ENCODE data around the gene BRINP3. TPM values are rescaled to one million over a fixed set of nuclear protein-coding genes. Genes with fewer than 3 reads are reported as not detected.

Gene BRINP3
- total RNA-seq, 1 donor from 2014 or later = not detected

- Mint-ChIP-seq H3K27ac (ENCODE audit: unreplicated experiment) (no peak overlapping the region), H3K4me1 (ENCODE audit: low read depth, unreplicated experiment) (peaks cover 2% of the 10 kb centered on the region), H3K4me3 (ENCODE audit: unreplicated experiment) (no peak overlapping the region), H3K27me3 (ENCODE audit: low read depth, unreplicated experiment) (no peaks in the 10 kb centered on the region), H3K9me3 (ENCODE audit: unreplicated experiment) (no peaks in the 10 kb centered on the region), H3K36me3 (ENCODE audit: low read depth, unreplicated experiment) (no peaks in the 10 kb centered on the region)
- DNase-seq (ENCODE audit: low read depth) (no peak), FAIRE-seq (no peak)
- H3K4me3 ChIP-seq (ENCODE audit: insufficient read depth, low read depth, low read length) = no peak overlapping the region
- H4K20me1 ChIP-seq (ENCODE audit: insufficient read depth, low read length) = no peaks in the 10 kb centered on the region
- no peaks in the 10 kb centered on the region for H3K79me2 ChIP-seq (ENCODE audit: insufficient read depth, low read length)
- no peak overlapping the region for H3K9ac ChIP-seq (ENCODE audit: low read length)
- TF ChIP-seq EZH2 (IDR thresholded peaks at IDR 0.05; ENCODE audit: insufficient read depth, low read length) = no peak
- TF ChIP-seq, protein P1, sequence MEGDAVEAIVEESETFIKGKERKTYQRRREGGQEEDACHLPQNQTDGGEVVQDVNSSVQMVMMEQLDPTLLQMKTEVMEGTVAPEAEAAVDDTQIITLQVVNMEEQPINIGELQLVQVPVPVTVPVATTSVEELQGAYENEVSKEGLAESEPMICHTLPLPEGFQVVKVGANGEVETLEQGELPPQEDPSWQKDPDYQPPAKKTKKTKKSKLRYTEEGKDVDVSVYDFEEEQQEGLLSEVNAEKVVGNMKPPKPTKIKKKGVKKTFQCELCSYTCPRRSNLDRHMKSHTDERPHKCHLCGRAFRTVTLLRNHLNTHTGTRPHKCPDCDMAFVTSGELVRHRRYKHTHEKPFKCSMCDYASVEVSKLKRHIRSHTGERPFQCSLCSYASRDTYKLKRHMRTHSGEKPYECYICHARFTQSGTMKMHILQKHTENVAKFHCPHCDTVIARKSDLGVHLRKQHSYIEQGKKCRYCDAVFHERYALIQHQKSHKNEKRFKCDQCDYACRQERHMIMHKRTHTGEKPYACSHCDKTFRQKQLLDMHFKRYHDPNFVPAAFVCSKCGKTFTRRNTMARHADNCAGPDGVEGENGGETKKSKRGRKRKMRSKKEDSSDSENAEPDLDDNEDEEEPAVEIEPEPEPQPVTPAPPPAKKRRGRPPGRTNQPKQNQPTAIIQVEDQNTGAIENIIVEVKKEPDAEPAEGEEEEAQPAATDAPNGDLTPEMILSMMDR (IDR thresholded peaks at IDR 0.05; ENCODE audit: insufficient read depth, low read depth, low read length) = no peak
- no peaks in the 10 kb centered on the region for H3K4me1 ChIP-seq (ENCODE audit: insufficient read depth, low read length)
- H3K27me3 ChIP-seq (ENCODE audit: insufficient read depth, low read length) = no peaks in the 10 kb centered on the region
- no peaks in the 10 kb centered on the region for H3K9me3 ChIP-seq (ENCODE audit: insufficient read depth, low read depth, low read length)
- H2AFZ ChIP-seq (ENCODE audit: low read depth, low read length) = no peak overlapping the region
- no peak overlapping the region for H3K27ac ChIP-seq (ENCODE audit: low read depth, low read length)
- H3K4me2 ChIP-seq (ENCODE audit: low read length) = no peak overlapping the region
- H3K36me3 ChIP-seq (ENCODE audit: insufficient read depth, low read length) = no peaks in the 10 kb centered on the region
Measured at GRCh38 chr1:190259424-190259823, 218.2 kb downstream of the BRINP3 start.

- H3K27me3 ChIP-seq (ENCODE audit: insufficient read depth, low read length) = no peaks in the 10 kb centered on the region
- no peak overlapping the region for H3K9ac ChIP-seq (ENCODE audit: low read length)
- H3K27ac Mint-ChIP-seq (ENCODE audit: unreplicated experiment) = no peak overlapping the region
- H3K4me3 ChIP-seq (ENCODE audit: insufficient read depth, low read depth, low read length) = no peak overlapping the region
- no peak for FAIRE-seq
- no peaks in the 10 kb centered on the region for H3K4me1 ChIP-seq (ENCODE audit: insufficient read depth, low read length)
- H3K4me2 ChIP-seq (ENCODE audit: low read length) = no peak overlapping the region
- H3K79me2 ChIP-seq (ENCODE audit: insufficient read depth, low read length) = no peaks in the 10 kb centered on the region
- H3K27ac ChIP-seq (ENCODE audit: low read depth, low read length) = no peak overlapping the region
- H4K20me1 ChIP-seq (ENCODE audit: insufficient read depth, low read length) = no peaks in the 10 kb centered on the region
- H3K4me3 Mint-ChIP-seq (ENCODE audit: unreplicated experiment) = no peak overlapping the region
- no peak for TF ChIP-seq EZH2 (IDR thresholded peaks at IDR 0.05; ENCODE audit: insufficient read depth, low read length)
- TF ChIP-seq, protein P1 (IDR thresholded peaks at IDR 0.05; ENCODE audit: insufficient read depth, low read depth, low read length) = no peak
- no peak for DNase-seq (ENCODE audit: low read depth)
- H2AFZ ChIP-seq (ENCODE audit: low read depth, low read length) = no peak overlapping the region
- H3K9me3 ChIP-seq (ENCODE audit: insufficient read depth, low read depth, low read length) = no peaks in the 10 kb centered on the region
- H3K36me3 ChIP-seq (ENCODE audit: insufficient read depth, low read length) = no peaks in the 10 kb centered on the region
- H3K27me3 Mint-ChIP-seq (ENCODE audit: low read depth, unreplicated experiment) = no peaks in the 10 kb centered on the region
- H3K4me1 Mint-ChIP-seq (ENCODE audit: low read depth, unreplicated experiment) = peaks cover 2% of the 10 kb centered on the region
- H3K36me3 Mint-ChIP-seq (ENCODE audit: low read depth, unreplicated experiment) = no peaks in the 10 kb centered on the region
- H3K9me3 Mint-ChIP-seq (ENCODE audit: unreplicated experiment) = no peaks in the 10 kb centered on the region
Measured at GRCh38 chr1:190258003-190258402, 219.7 kb downstream of the BRINP3 start.

DNA sequence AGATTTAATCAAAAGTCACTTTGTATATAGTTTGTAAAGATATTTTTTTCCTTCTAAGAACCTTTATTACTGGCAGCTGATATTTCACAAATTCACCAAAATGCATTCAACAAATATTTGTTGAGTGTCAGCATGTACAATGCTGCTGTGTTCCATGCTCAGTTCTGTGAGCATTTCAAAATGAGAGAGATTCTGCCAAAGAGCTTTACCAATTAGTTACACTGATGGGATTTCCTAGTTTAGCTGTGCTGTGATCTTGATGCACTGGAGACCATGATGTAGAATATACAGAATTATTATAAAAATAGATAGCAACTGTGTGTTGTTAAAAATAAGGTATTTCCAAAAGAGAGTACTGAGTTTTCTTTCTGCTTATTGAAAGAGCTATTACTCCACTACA, 225.6 kb downstream of the BRINP3 start:
- no peaks in the 10 kb centered on the region for H3K9me3 ChIP-seq (ENCODE audit: insufficient read depth, low read depth, low read length)
- DNase-seq (ENCODE audit: low read depth) (no peak), FAIRE-seq (no peak)
- no peak for TF ChIP-seq EZH2 (IDR thresholded peaks at IDR 0.05; ENCODE audit: insufficient read depth, low read length)
- TF ChIP-seq, protein P1 (IDR thresholded peaks at IDR 0.05; ENCODE audit: insufficient read depth, low read depth, low read length) = no peak
- no peak overlapping the region for H3K27ac ChIP-seq (ENCODE audit: low read depth, low read length)
- H3K4me1 ChIP-seq (ENCODE audit: insufficient read depth, low read length) = no peaks in the 10 kb centered on the region
- Mint-ChIP-seq H3K9me3 (ENCODE audit: unreplicated experiment) (no peaks in the 10 kb centered on the region), H3K4me3 (ENCODE audit: unreplicated experiment) (no peak overlapping the region), H3K27me3 (ENCODE audit: low read depth, unreplicated experiment) (no peaks in the 10 kb centered on the region), H3K36me3 (ENCODE audit: low read depth, unreplicated experiment) (no peaks in the 10 kb centered on the region), H3K27ac (ENCODE audit: unreplicated experiment) (no peak overlapping the region), H3K4me1 (ENCODE audit: low read depth, unreplicated experiment) (peaks cover 2% of the 10 kb centered on the region)
- no peak overlapping the region for H3K4me3 ChIP-seq (ENCODE audit: insufficient read depth, low read depth, low read length)
- H3K4me2 ChIP-seq (ENCODE audit: low read length) = no peak overlapping the region
- no peaks in the 10 kb centered on the region for H4K20me1 ChIP-seq (ENCODE audit: insufficient read depth, low read length)
- H3K27me3 ChIP-seq (ENCODE audit: insufficient read depth, low read length) = no peaks in the 10 kb centered on the region
- no peak overlapping the region for H2AFZ ChIP-seq (ENCODE audit: low read depth, low read length)
- H3K36me3 ChIP-seq (ENCODE audit: insufficient read depth, low read length) = no peaks in the 10 kb centered on the region
- H3K79me2 ChIP-seq (ENCODE audit: insufficient read depth, low read length) = no peaks in the 10 kb centered on the region
- H3K9ac ChIP-seq (ENCODE audit: low read length) = no peak overlapping the region

Data from astrocyte (in vitro differentiated cells and primary cell).